SU-DHL-6 (cell line): ENCODE measurements around the gene SLC22A23.

Experiments
- EZH2phosphoT487 ChIP-seq: fragments of 200-600 bp; sonication (generic), shearing (Covaris generic); conservative IDR thresholded peaks from 2 replicates; pipeline ENCODE4 v1.6.1; 2018; ENCODE audit warnings: mild to moderate bottlenecking, antibody characterized with exemption, low read length, moderate library complexity, mixed read lengths
- TF ChIP-seq, protein P1 (sequence below): fragments of 200-600 bp; sonication (generic); IDR thresholded peaks from one replicate; pipeline ENCODE4 v1.5.1; 2017; ENCODE audit warnings: antibody characterized with exemption, mild to moderate bottlenecking, low read length, moderate library complexity; ENCODE audit not compliant: insufficient read depth, poor library complexity, severe bottlenecking

DNA sequence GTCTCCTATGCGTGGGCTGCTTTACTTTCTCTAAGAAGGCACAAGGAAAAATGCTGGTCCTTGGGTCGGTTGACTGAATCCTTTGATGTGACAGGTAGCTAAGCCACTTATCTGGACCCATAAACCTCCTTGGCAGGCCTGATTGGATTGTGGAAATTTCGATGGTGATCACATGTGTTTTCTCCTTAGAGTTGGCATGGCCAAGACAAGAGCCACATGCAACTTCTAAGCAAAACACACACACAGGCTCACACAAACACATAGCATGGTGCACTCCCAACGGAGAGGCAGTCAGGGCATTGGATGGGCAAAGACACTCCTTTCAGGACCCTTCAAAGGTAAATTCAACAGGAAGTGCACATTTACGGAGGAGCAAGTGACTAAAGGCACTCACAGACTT, 102.9 kb downstream of the SLC22A23 start:
- TF ChIP-seq, protein P1, sequence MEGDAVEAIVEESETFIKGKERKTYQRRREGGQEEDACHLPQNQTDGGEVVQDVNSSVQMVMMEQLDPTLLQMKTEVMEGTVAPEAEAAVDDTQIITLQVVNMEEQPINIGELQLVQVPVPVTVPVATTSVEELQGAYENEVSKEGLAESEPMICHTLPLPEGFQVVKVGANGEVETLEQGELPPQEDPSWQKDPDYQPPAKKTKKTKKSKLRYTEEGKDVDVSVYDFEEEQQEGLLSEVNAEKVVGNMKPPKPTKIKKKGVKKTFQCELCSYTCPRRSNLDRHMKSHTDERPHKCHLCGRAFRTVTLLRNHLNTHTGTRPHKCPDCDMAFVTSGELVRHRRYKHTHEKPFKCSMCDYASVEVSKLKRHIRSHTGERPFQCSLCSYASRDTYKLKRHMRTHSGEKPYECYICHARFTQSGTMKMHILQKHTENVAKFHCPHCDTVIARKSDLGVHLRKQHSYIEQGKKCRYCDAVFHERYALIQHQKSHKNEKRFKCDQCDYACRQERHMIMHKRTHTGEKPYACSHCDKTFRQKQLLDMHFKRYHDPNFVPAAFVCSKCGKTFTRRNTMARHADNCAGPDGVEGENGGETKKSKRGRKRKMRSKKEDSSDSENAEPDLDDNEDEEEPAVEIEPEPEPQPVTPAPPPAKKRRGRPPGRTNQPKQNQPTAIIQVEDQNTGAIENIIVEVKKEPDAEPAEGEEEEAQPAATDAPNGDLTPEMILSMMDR = no peak
- TF ChIP-seq EZH2phosphoT487 = no peak
